NCI-H187 treated with DMSO at 0.1 percent for 48 hours (cell line): ENCODE data around the gene PHACTR3.

Experiments
- DNase-seq: peaks from one replicate; lab custom pipeline; 2025; lab: John Stamatoyannopoulos, UW

Gene PHACTR3

GRCh38 chr20:59671661-59672471 lies 67.5 kb downstream of the PHACTR3 start:
- no peak for DNase-seq

- DNase-seq = no peak
These were observed 68.2 kb downstream of the PHACTR3 start for GRCh38 chr20:59672576-59672975.

GRCh38 chr20:59673288-59673997 lies 69.1 kb downstream of the PHACTR3 start:
- no peak for DNase-seq

GRCh38 chr20:59673998-59674445 lies 69.7 kb downstream of the PHACTR3 start:
- no peak for DNase-seq

- no peak for DNase-seq
These were observed 71.9 kb downstream of the PHACTR3 start for GRCh38 chr20:59676126-59676850.

- DNase-seq = no peak
These were observed 72.5 kb downstream of the PHACTR3 start for GRCh38 chr20:59676851-59677182.

GRCh38 chr20:59677586-59677985 lies 73.2 kb downstream of the PHACTR3 start:
- no peak for DNase-seq

- DNase-seq = no peak
These were observed 73.9 kb downstream of the PHACTR3 start for GRCh38 chr20:59678288-59678687.

- no peak for DNase-seq
These were observed 74.6 kb downstream of the PHACTR3 start for GRCh38 chr20:59678951-59679350.

- DNase-seq = no peak
These were observed 75.9 kb downstream of the PHACTR3 start for GRCh38 chr20:59680148-59680650.

GRCh38 chr20:59680852-59681251 lies 76.5 kb downstream of the PHACTR3 start:
- no peak for DNase-seq

- no peak for DNase-seq
These were observed 78.3 kb downstream of the PHACTR3 start for GRCh38 chr20:59682603-59683002.

GRCh38 chr20:59683181-59683580 lies 78.8 kb downstream of the PHACTR3 start:
- DNase-seq = no peak

GRCh38 chr20:59684685-59685242 lies 80.4 kb downstream of the PHACTR3 start:
- no peak for DNase-seq

- DNase-seq = no peak
These were observed 82.3 kb downstream of the PHACTR3 start for GRCh38 chr20:59686404-59687346.

- DNase-seq = no peak
These were observed 84.0 kb downstream of the PHACTR3 start for GRCh38 chr20:59688356-59688755.

- no peak for DNase-seq
These were observed 84.7 kb downstream of the PHACTR3 start for GRCh38 chr20:59688999-59689398.

GRCh38 chr20:59690101-59690500 lies 85.8 kb downstream of the PHACTR3 start:
- DNase-seq = no peak

- DNase-seq = no peak
These were observed 86.6 kb downstream of the PHACTR3 start for GRCh38 chr20:59690976-59691375.

GRCh38 chr20:59692139-59692538 lies 87.8 kb downstream of the PHACTR3 start:
- DNase-seq = no peak

- DNase-seq = no peak
These were observed 89.2 kb downstream of the PHACTR3 start for GRCh38 chr20:59693587-59693986.
